Neural cell (in vitro differentiated cells): Measurements from ENCODE around the gene RASGEF1C. TPM values are rescaled to one million over a fixed set of nuclear protein-coding genes. Genes with fewer than 3 reads are reported as not detected.

Source experiments
- H2AFZ ChIP-seq: fragments of 200-600, 300-800 bp; sonication (generic), shearing (Covaris generic); 2 replicates; pipeline ENCODE4 v1.6.0; 2014; ENCODE audit warnings: low read depth, mild to moderate bottlenecking, antibody characterized with exemption, low read length, moderate library complexity
- H3F3A ChIP-seq: fragments of 200-600 bp; shearing (Covaris generic); 2 replicates; pipeline ENCODE4 v1.6.1; 2016; ENCODE audit warnings: mild to moderate bottlenecking, moderate library complexity, mixed read lengths, antibody characterized with exemption, low read length; ENCODE audit not compliant: insufficient read depth, poor library complexity, severe bottlenecking
- H3K27ac ChIP-seq: fragments of 200-600, 300-800 bp; sonication (generic), shearing (Covaris generic); 2 replicates; pipeline ENCODE4 v1.5.1; 2014; ENCODE audit warnings: mild to moderate bottlenecking, low read length, moderate library complexity
- H3K27me3 ChIP-seq: fragments of 300-800, 200-600 bp; sonication (generic), shearing (Covaris generic); 2 replicates; pipeline ENCODE4 v1.6.0; 2014; ENCODE audit warnings: mild to moderate bottlenecking, low read depth, low read length, moderate library complexity; ENCODE audit not compliant: insufficient read depth
- H3K36me3 ChIP-seq: fragments of 300-800, 200-600 bp; sonication (generic), shearing (Covaris generic); 2 replicates; pipeline ENCODE4 v1.5.1; 2014; ENCODE audit warnings: mild to moderate bottlenecking, antibody characterized with exemption, low read length, moderate library complexity; ENCODE audit not compliant: insufficient read depth
- H3K4me2 ChIP-seq: fragments of 300-800, 200-600 bp; sonication (generic), shearing (Covaris generic); 2 replicates; pipeline ENCODE4 v1.6.0; 2014; ENCODE audit warnings: mild to moderate bottlenecking, low read length
- H3K4me3 ChIP-seq: fragments of 300-800, 200-600 bp; sonication (generic), shearing (Covaris generic); 2 replicates; pipeline ENCODE4 v1.5.1; 2014; ENCODE audit warnings: mild to moderate bottlenecking, low read length, moderate library complexity
- H3K79me2 ChIP-seq: fragments of 200-600 bp; shearing (Covaris generic); replicated peaks from 2 replicates; pipeline ENCODE4 v1.6.0; 2014; ENCODE audit warnings: mild to moderate bottlenecking, low read length, moderate library complexity; ENCODE audit not compliant: insufficient read depth
- H3K9ac ChIP-seq: fragments of 300-800, 200-600 bp; sonication (generic), shearing (Covaris generic); 2 replicates; pipeline ENCODE4 v1.6.1; 2016; ENCODE audit warnings: mild to moderate bottlenecking, low read length, mixed read lengths
- H3K9me2 ChIP-seq: fragments of 200-600 bp; shearing (Covaris generic); 2 replicates; pipeline ENCODE4 v1.6.1; 2016; ENCODE audit warnings: mild to moderate bottlenecking, low read length, mixed read lengths; ENCODE audit not compliant: insufficient read depth
- H3K9me3 ChIP-seq: fragments of 200-600, 300-800 bp; sonication (generic), shearing (Covaris generic); 2 replicates; pipeline ENCODE4 v1.6.1; 2016; ENCODE audit warnings: mild to moderate bottlenecking, mixed run types, low read length, moderate library complexity, mixed read lengths
- H4K20me1 ChIP-seq: fragments of 200-600 bp; shearing (Covaris generic); 2 replicates; pipeline ENCODE4 v1.6.1; 2016; ENCODE audit warnings: mild to moderate bottlenecking, mixed run types; ENCODE audit not compliant: insufficient read depth
- CTCF ChIP-seq: fragments of 450-650 bp; IDR thresholded peaks from 2 replicates; pipeline ENCODE4 v1.5.1; 2014; ENCODE audit warnings: antibody characterized with exemption, mild to moderate bottlenecking, moderate library complexity; ENCODE audit not compliant: poor library complexity, severe bottlenecking
- EP300 ChIP-seq: fragments of 450-650 bp; conservative IDR thresholded peaks from 2 replicates; pipeline ENCODE4 v1.6.1; 2014; ENCODE audit warnings: antibody characterized with exemption, mild to moderate bottlenecking, moderate library complexity; ENCODE audit not compliant: poor library complexity, severe bottlenecking
- EZH2 ChIP-seq: fragments of 200-600, 300-800 bp; shearing (Covaris generic), sonication (generic); IDR thresholded peaks from 2 replicates; pipeline ENCODE4 v1.6.1; 2014; ENCODE audit warnings: antibody characterized with exemption, low read length, borderline replicate concordance, mild to moderate bottlenecking; ENCODE audit not compliant: insufficient read depth, poor library complexity, severe bottlenecking
- MXI1 ChIP-seq: fragments of 450-650 bp; conservative IDR thresholded peaks from 2 replicates; pipeline ENCODE4 v1.6.1; 2014; ENCODE audit warnings: antibody characterized with exemption, mild to moderate bottlenecking; ENCODE audit not compliant: poor library complexity, severe bottlenecking
- POLR2AphosphoS5 ChIP-seq: IDR thresholded peaks from 2 replicates; pipeline ENCODE4 v1.6.1; 2012
- RAD21 ChIP-seq: fragments of 450-650 bp; conservative IDR thresholded peaks from 2 replicates; pipeline ENCODE4 v1.6.1; 2014; ENCODE audit warnings: antibody characterized with exemption, mild to moderate bottlenecking, moderate library complexity
- REST ChIP-seq: IDR thresholded peaks from 2 replicates; pipeline ENCODE4 v1.6.1; 2012; ENCODE audit warnings: borderline replicate concordance
- SMC3 ChIP-seq: fragments of 450-650 bp; conservative IDR thresholded peaks from 2 replicates; pipeline ENCODE4 v1.6.1; 2014; ENCODE audit warnings: antibody characterized with exemption, mild to moderate bottlenecking, moderate library complexity; ENCODE audit not compliant: poor library complexity
- TAF1 ChIP-seq: IDR thresholded peaks from 2 replicates; pipeline ENCODE4 v1.6.1; 2012; ENCODE audit warnings: low read depth
- polyA plus RNA-seq: library from polyadenylated mRNA; depleted of rRNA; stranded (reverse); fragments of >200 nt; gene quantifications from 2 replicates; pipeline ENCODE4 v1.2.3, GENCODE V29; 2014

The RASGEF1C gene
- polyA plus RNA-seq, 1 donor from 2014 or later = 5.3 TPM

GRCh38 chr5:180138214-180138975 is 70.6 kb downstream of the RASGEF1C start:
- Histone ChIP-seq H3K27ac (no peak overlapping the region), H3K79me2 (no peaks in the 10 kb centered on the region), H4K20me1 (no peaks in the 10 kb centered on the region), H3K27me3 (no peaks in the 10 kb centered on the region), H3K4me3 (no peak overlapping the region), H3F3A (no peaks in the 10 kb centered on the region), H2AFZ (no peak overlapping the region), H3K4me2 (no peak overlapping the region), H3K9me2 (no peaks in the 10 kb centered on the region), H3K36me3 (no peaks in the 10 kb centered on the region), H3K9ac (no peak overlapping the region), H3K9me3 (no peaks in the 10 kb centered on the region)
- no peak for TF ChIP-seq MXI1
- no peak for TF ChIP-seq RAD21
- no peak for TF ChIP-seq POLR2AphosphoS5
- no peak for TF ChIP-seq EZH2
- TF ChIP-seq REST = no peak
- no peak for TF ChIP-seq SMC3
- no peak for TF ChIP-seq CTCF
- TF ChIP-seq TAF1 = no peak
- TF ChIP-seq EP300 = no peak

DNA sequence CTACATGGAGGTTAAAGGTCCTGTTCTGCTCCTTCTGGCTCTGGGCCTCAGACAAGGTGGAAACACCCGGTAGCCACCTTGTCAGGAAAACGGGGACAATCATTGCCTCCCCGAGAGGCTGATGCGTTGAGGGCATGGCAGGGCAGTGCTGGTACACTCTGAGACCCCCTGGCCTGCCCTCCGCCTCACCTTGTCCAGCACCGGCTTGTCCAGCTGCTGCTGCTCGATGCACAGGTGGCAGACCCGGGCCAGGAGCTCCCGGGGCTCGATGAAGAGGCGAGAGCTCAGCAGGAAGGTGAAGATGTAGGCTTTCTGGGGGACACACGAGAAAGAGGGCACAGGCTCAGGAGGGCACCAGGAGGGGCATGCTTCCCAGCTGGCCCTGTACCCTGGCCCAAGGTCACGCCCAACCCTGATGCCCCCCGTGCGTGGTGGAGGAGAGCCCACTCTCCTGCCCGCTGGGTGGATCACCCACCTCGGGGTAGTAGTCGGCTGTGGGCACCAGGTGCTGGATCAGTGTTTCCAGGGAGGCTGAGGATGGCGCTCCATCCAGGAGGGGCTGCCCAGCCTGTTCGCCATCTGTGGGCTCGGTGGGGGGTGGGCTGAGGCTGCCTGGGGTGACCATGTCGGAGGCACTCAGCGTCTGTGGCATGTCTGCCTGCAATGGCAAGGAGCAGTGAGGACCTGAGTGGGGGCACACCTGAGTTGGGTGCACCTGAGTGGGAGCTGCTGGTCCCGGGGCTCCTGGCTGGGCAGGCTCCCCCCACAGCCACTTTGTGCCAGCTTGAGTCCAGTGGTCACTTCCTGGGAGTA is 71.4 kb downstream of the RASGEF1C start:
- Histone ChIP-seq H3K9ac (no peak overlapping the region), H3K27ac (no peak overlapping the region), H3K9me2 (no peaks in the 10 kb centered on the region), H2AFZ (no peak overlapping the region), H3K4me2 (no peak overlapping the region), H3K4me3 (no peak overlapping the region), H3K9me3 (no peaks in the 10 kb centered on the region), H3K79me2 (no peaks in the 10 kb centered on the region), H3F3A (no peaks in the 10 kb centered on the region), H3K36me3 (no peaks in the 10 kb centered on the region), H3K27me3 (no peaks in the 10 kb centered on the region), H4K20me1 (no peaks in the 10 kb centered on the region)
- no peak for TF ChIP-seq SMC3
- no peak for TF ChIP-seq EZH2
- no peak for TF ChIP-seq TAF1
- TF ChIP-seq MXI1 = no peak
- TF ChIP-seq POLR2AphosphoS5 = no peak
- no peak for TF ChIP-seq REST
- no peak for TF ChIP-seq RAD21
- no peak for TF ChIP-seq EP300
- no peak for TF ChIP-seq CTCF
